ENCODE measurements around the gene PDYN.

DNA sequence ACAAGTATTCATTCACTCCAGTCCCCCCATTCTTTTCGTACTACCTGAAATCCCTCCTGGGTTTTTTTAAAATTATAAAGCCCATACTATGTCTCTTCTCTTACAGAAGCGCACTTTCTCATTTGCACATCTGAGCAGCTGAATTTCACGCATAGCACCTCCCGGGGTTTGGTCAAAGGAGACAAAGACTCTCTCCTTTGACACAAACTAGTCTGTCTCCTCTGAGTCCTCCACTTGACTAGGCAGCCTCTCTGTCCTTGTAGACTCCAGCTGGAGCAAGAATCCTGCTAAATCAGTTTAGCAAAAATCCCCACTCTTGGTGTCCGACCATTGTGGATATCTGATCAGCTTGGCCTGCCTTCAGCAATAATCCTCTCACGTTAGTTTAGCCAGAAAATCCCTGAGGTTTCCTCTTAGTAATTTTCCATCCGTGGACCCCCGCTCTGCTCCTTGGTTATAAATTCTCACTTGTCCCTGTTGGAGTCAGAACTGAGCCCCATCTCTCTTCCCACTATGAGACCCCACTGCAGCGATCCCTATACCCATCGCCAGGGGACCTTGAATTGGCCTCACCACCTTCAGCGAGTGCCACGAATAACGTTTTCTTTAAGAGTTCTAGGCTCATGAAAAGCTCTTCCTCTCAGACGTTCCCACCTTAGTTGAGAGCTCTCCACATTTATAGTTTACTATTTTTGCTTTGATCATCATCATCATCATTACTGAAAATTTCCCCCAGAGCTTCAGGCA lies 29.0 kb downstream of the PDYN start:
- TF ChIP-seq YY1 (IDR thresholded peaks at IDR 0.05; ENCODE audit: insufficient read depth, insufficient read length) (no peak), ZNF274 (IDR thresholded peaks at IDR 0.05; ENCODE audit: low read depth, low read length) (no peak), SUZ12 (IDR thresholded peaks at IDR 0.05; ENCODE audit: extremely low read depth, insufficient read depth, insufficient read length) (no peak)

Measured in NT2/D1 (cell line).